Activated CD4-positive, alpha-beta T cell treated with anti-CD3 and anti-CD28 coated beads, Interleukin-2, amount 10 ng/mL, durations not matched to agents 7 days and 5 days (primary cell): ENCODE data around the gene RIPK4. TPM values are rescaled to one million over a fixed set of nuclear protein-coding genes. Genes with fewer than 3 reads are reported as not detected.

ENCODE experiments used
- CTCF ChIA-PET: fragments of 350-600 bp; sonication (Branson Sonifier 250); formaldehyde crosslinking; loops from one replicate; lab custom pipeline; 2021; ENCODE audit warnings: antibody characterized with exemption; lab: Charles Lee
- POLR2A ChIA-PET: fragments of 350-600 bp; sonication (Branson Sonifier 250); formaldehyde crosslinking; loops from one replicate; lab custom pipeline; 2021; ENCODE audit warnings: antibody characterized with exemption; lab: Charles Lee
- DNase-seq: peaks from one replicate; pipeline ENCODE4 v3.0.0-alpha.2; 2020
- H3K27ac Mint-ChIP-seq: one replicate; pipeline ENCODE4 v1.8.0; 2021; ENCODE audit warnings: mild to moderate bottlenecking, moderate library complexity, mixed read lengths
- H3K27me3 Mint-ChIP-seq: one replicate; pipeline ENCODE4 v1.8.0; 2021; ENCODE audit warnings: mixed read lengths
- H3K36me3 Mint-ChIP-seq: one replicate; pipeline ENCODE4 v1.8.0; 2021; ENCODE audit warnings: low read depth, mixed read lengths
- H3K4me1 Mint-ChIP-seq: one replicate; pipeline ENCODE4 v1.8.0; 2021; ENCODE audit warnings: mixed read lengths
- H3K4me3 Mint-ChIP-seq: one replicate; pipeline ENCODE4 v1.8.0; 2021; ENCODE audit warnings: mild to moderate bottlenecking, moderate library complexity, mixed read lengths
- H3K9me3 Mint-ChIP-seq: one replicate; pipeline ENCODE4 v1.8.0; 2021; ENCODE audit warnings: mixed read lengths
- total RNA-seq, 2 experiments: library from RNA; stranded (reverse); gene quantifications; one replicate each; pipeline ENCODE4 v1.2.3, GENCODE V29; 2021

Gene RIPK4
- total RNA-seq, 2 experiments from 2014 or later, result 0.07 TPM; not detected in 1

GRCh38 chr21:41784456-41785102 lies 17.7 kb upstream of the RIPK4 start:
- H3K27me3 Mint-ChIP-seq, result peaks cover 52% of the 10 kb centered on the region
- H3K27ac Mint-ChIP-seq, result no peak overlapping the region
- DNase-seq, result no peak
- H3K36me3 Mint-ChIP-seq, result no peaks in the 10 kb centered on the region
- H3K4me1 Mint-ChIP-seq, result peaks cover 8% of the 10 kb centered on the region
- ChIA-PET CTCF (interaction anchor here (1.0 kb wide), 1 partner anchor 16 kb away, joined by 3 read pairs; no protein-coding TSS in a partner anchor), POLR2A (no interaction called here)
- no peaks in the 10 kb centered on the region for H3K9me3 Mint-ChIP-seq
- H3K4me3 Mint-ChIP-seq, result no peak overlapping the region

GRCh38 chr21:41783476-41784180 lies 16.8 kb upstream of the RIPK4 start:
- ChIA-PET POLR2A (no interaction called here), CTCF (interaction anchor here (1.0 kb wide), 1 partner anchor 15 kb away, joined by 3 read pairs; no protein-coding TSS in a partner anchor)
- peak; percentile 34 for DNase-seq
- H3K27me3 Mint-ChIP-seq, result peaks cover 53% of the 10 kb centered on the region
- peaks cover 10% of the 10 kb centered on the region for H3K4me1 Mint-ChIP-seq
- no peaks in the 10 kb centered on the region for H3K36me3 Mint-ChIP-seq
- no peak overlapping the region for H3K4me3 Mint-ChIP-seq
- no peaks in the 10 kb centered on the region for H3K9me3 Mint-ChIP-seq
- H3K27ac Mint-ChIP-seq, result no peak overlapping the region

- no peak for DNase-seq
- ChIA-PET CTCF (interaction anchor here (0.6 kb wide), 1 partner anchor 148 kb away, joined by 3 read pairs; no protein-coding TSS in a partner anchor), POLR2A (no interaction called here)
- H3K27ac Mint-ChIP-seq, result no peak overlapping the region
- H3K4me1 Mint-ChIP-seq, result peaks cover 10% of the 10 kb centered on the region
- peaks cover 53% of the 10 kb centered on the region for H3K27me3 Mint-ChIP-seq
- H3K36me3 Mint-ChIP-seq, result no peaks in the 10 kb centered on the region
- H3K4me3 Mint-ChIP-seq, result no peak overlapping the region
- no peaks in the 10 kb centered on the region for H3K9me3 Mint-ChIP-seq
These were observed 14.2 kb upstream of the RIPK4 start for GRCh38 chr21:41781050-41781410.

GRCh38 chr21:41780337-41781049 lies 13.6 kb upstream of the RIPK4 start:
- no peak overlapping the region for H3K27ac Mint-ChIP-seq
- no peaks in the 10 kb centered on the region for H3K9me3 Mint-ChIP-seq
- H3K27me3 Mint-ChIP-seq, result peaks cover 58% of the 10 kb centered on the region
- no peak for DNase-seq
- no peak overlapping the region for H3K4me3 Mint-ChIP-seq
- ChIA-PET CTCF (interaction anchor here (0.6 kb wide), 1 partner anchor 149 kb away, joined by 3 read pairs; no protein-coding TSS in a partner anchor), POLR2A (no interaction called here)
- peaks cover 10% of the 10 kb centered on the region for H3K4me1 Mint-ChIP-seq
- no peaks in the 10 kb centered on the region for H3K36me3 Mint-ChIP-seq

GRCh38 chr21:41779659-41780058 lies 12.8 kb upstream of the RIPK4 start:
- CTCF ChIA-PET, result no interaction called here
- Mint-ChIP-seq H3K36me3 (no peaks in the 10 kb centered on the region), H3K9me3 (no peaks in the 10 kb centered on the region), H3K4me3 (no peak overlapping the region), H3K4me1 (peaks cover 10% of the 10 kb centered on the region), H3K27me3 (peaks cover 65% of the 10 kb centered on the region), H3K27ac (no peak overlapping the region)
- POLR2A ChIA-PET, result no interaction called here
- no peak for DNase-seq

- POLR2A ChIA-PET, result no interaction called here
- peaks cover 69% of the 10 kb centered on the region for H3K27me3 Mint-ChIP-seq
- H3K27ac Mint-ChIP-seq, result no peak overlapping the region
- no peaks in the 10 kb centered on the region for H3K9me3 Mint-ChIP-seq
- peaks cover 10% of the 10 kb centered on the region for H3K4me1 Mint-ChIP-seq
- no peak overlapping the region for H3K4me3 Mint-ChIP-seq
- CTCF ChIA-PET, result interaction anchor here (1.0 kb wide), 1 partner anchor 9 kb away, joined by 3 read pairs; no protein-coding TSS in a partner anchor
- no peaks in the 10 kb centered on the region for H3K36me3 Mint-ChIP-seq
- no peak for DNase-seq
These were observed 12.2 kb upstream of the RIPK4 start for GRCh38 chr21:41778930-41779600.

GRCh38 chr21:41777951-41778815 lies 11.3 kb upstream of the RIPK4 start:
- no peak for DNase-seq
- ChIA-PET POLR2A (no interaction called here), CTCF (interaction anchor here (1.0 kb wide), 1 partner anchor 8 kb away, joined by 3 read pairs; no protein-coding TSS in a partner anchor)
- Mint-ChIP-seq H3K4me1 (peaks cover 1% of the 10 kb centered on the region), H3K4me3 (no peak overlapping the region), H3K9me3 (no peaks in the 10 kb centered on the region), H3K36me3 (no peaks in the 10 kb centered on the region), H3K27ac (no peak overlapping the region), H3K27me3 (peaks cover 65% of the 10 kb centered on the region)

- Mint-ChIP-seq H3K9me3 (no peaks in the 10 kb centered on the region), H3K36me3 (no peaks in the 10 kb centered on the region), H3K4me3 (no peak overlapping the region), H3K4me1 (peaks cover 1% of the 10 kb centered on the region), H3K27me3 (peaks cover 63% of the 10 kb centered on the region), H3K27ac (no peak overlapping the region)
- ChIA-PET POLR2A (interaction anchor here (0.6 kb wide), 1 partner anchor 462 kb away, joined by 4 read pairs; no protein-coding TSS in a partner anchor), CTCF (interaction anchor here (0.8 to 1.2 kb wide), 3 partner anchors 9 to 494 kb away, joined by 3 to 4 read pairs (median 4); no protein-coding TSS in a partner anchor)
- no peak for DNase-seq
These were observed 9.9 kb upstream of the RIPK4 start for GRCh38 chr21:41776778-41777177.

- H3K27ac Mint-ChIP-seq, result no peak overlapping the region
- peaks cover 1% of the 10 kb centered on the region for H3K4me1 Mint-ChIP-seq
- no peak overlapping the region for H3K4me3 Mint-ChIP-seq
- no peak for DNase-seq
- no peaks in the 10 kb centered on the region for H3K9me3 Mint-ChIP-seq
- ChIA-PET CTCF (no interaction called here), POLR2A (no interaction called here)
- H3K27me3 Mint-ChIP-seq, result peaks cover 60% of the 10 kb centered on the region
- H3K36me3 Mint-ChIP-seq, result no peaks in the 10 kb centered on the region
These were observed 8.3 kb upstream of the RIPK4 start for GRCh38 chr21:41775149-41775472.

GRCh38 chr21:41774467-41775148 lies 7.8 kb upstream of the RIPK4 start:
- no peak overlapping the region for H3K4me3 Mint-ChIP-seq
- H3K4me1 Mint-ChIP-seq, result peaks cover 1% of the 10 kb centered on the region
- ChIA-PET CTCF (no interaction called here), POLR2A (no interaction called here)
- H3K9me3 Mint-ChIP-seq, result no peaks in the 10 kb centered on the region
- H3K36me3 Mint-ChIP-seq, result no peaks in the 10 kb centered on the region
- H3K27ac Mint-ChIP-seq, result no peak overlapping the region
- DNase-seq, result no peak
- peaks cover 62% of the 10 kb centered on the region for H3K27me3 Mint-ChIP-seq

- Mint-ChIP-seq H3K36me3 (no peaks in the 10 kb centered on the region), H3K27ac (no peak overlapping the region), H3K27me3 (peaks cover 65% of the 10 kb centered on the region), H3K9me3 (no peaks in the 10 kb centered on the region), H3K4me1 (peaks cover 17% of the 10 kb centered on the region), H3K4me3 (no peak overlapping the region)
- no peak for DNase-seq
- CTCF ChIA-PET, result interaction anchor here (1.5 kb wide), 1 partner anchor 11 kb away, joined by 3 read pairs; no protein-coding TSS in a partner anchor
- POLR2A ChIA-PET, result no interaction called here
These were observed 5.7 kb upstream of the RIPK4 start for GRCh38 chr21:41772351-41773080.
